Upper lobe of right lung (tissue), 1 donor: Measurements from ENCODE around the gene SNX25. TPM values are rescaled to one million over a fixed set of nuclear protein-coding genes. Genes with fewer than 3 reads are reported as not detected.

Experiments
- ATAC-seq: fragments of 200-7000 bp; cut with Tn5 transposase; one replicate; pipeline ENCODE4 v1.9.1; 2020; ENCODE audit warnings: mild to moderate bottlenecking, moderate library complexity
- DNase-seq: peaks from one replicate; pipeline ENCODE4 v3.0.0-alpha.2; 2020
- H3K27ac ChIP-seq: fragments of 200-600 bp; one replicate; pipeline ENCODE4 v1.8.0; 2022
- H3K27me3 ChIP-seq: fragments of 200-600 bp; one replicate; pipeline ENCODE4 v1.8.0; 2022; ENCODE audit warnings: mild to moderate bottlenecking
- H3K36me3 ChIP-seq: fragments of 200-600 bp; one replicate; pipeline ENCODE4 v1.8.0; 2022
- H3K4me1 ChIP-seq: fragments of 200-600 bp; one replicate; pipeline ENCODE4 v1.8.0; 2022
- H3K4me3 ChIP-seq: fragments of 200-600 bp; one replicate; pipeline ENCODE4 v1.8.0; 2022; ENCODE audit warnings: mild to moderate bottlenecking
- H3K9me3 ChIP-seq: fragments of 200-600 bp; one replicate; pipeline ENCODE4 v1.8.0; 2022
- CTCF ChIP-seq: fragments of 200-600 bp; IDR thresholded peaks from one replicate; pipeline ENCODE4 v1.8.0; 2022; ENCODE audit warnings: antibody characterized with exemption
- intact Hi-C: fragments of 100-400 bp; cut with DNase I; formaldehyde crosslinking; loops from one replicate; pipeline ENCODE4 v1.11.0; 2022
- total RNA-seq: library from RNA; stranded (reverse); fragmentation: NEBNext Ultra II Directional; extraction: Animal tissue kit (Norgen Biotek cat#: 25700); gene quantifications from one replicate; pipeline ENCODE4 v1.2.1, GENCODE V29; 2021
- donor health status: DM: no; HTN: yes; CAD: no; lungs with severe emphysema.

SNX25 gene
- total RNA-seq, 1 donor from 2014 or later = 98.5 TPM

- DNase-seq (no peak), ATAC-seq (no peak)
- no peaks in the 10 kb centered on the region for H3K27me3 ChIP-seq
- H3K4me3 ChIP-seq = no peak overlapping the region
- peaks cover 10% of the 10 kb centered on the region for H3K4me1 ChIP-seq
- intact Hi-C loops = no loop called here
- H3K9me3 ChIP-seq = no peaks in the 10 kb centered on the region
- H3K36me3 ChIP-seq = peaks cover 6% of the 10 kb centered on the region
- TF ChIP-seq CTCF = no peak
- H3K27ac ChIP-seq = no peak overlapping the region
Observed at GRCh38 chr4:185259719-185260118, 50.3 kb downstream of the SNX25 start.

GRCh38 chr4:185261946-185262345 is 52.5 kb downstream of the SNX25 start:
- DNase-seq (no peak), ATAC-seq (no peak)
- intact Hi-C loops = no loop called here

GRCh38 chr4:185263419-185263818 is 54.0 kb downstream of the SNX25 start:
- Histone ChIP-seq H3K4me1 (peaks cover 8% of the 10 kb centered on the region), H3K36me3 (peaks cover 34% of the 10 kb centered on the region), H3K9me3 (no peaks in the 10 kb centered on the region), H3K4me3 (no peak overlapping the region), H3K27me3 (no peaks in the 10 kb centered on the region), H3K27ac (no peak overlapping the region)
- TF ChIP-seq CTCF = no peak
- DNase-seq (no peak), ATAC-seq (no peak)
- intact Hi-C loops = no loop called here

More at GRCh38 chr4:185261946-185262345, 52.5 kb downstream of the SNX25 start:
- H3K4me1 ChIP-seq = peaks cover 10% of the 10 kb centered on the region
- no peaks in the 10 kb centered on the region for H3K27me3 ChIP-seq
- H3K27ac ChIP-seq = no peak overlapping the region
- no peaks in the 10 kb centered on the region for H3K9me3 ChIP-seq
- H3K36me3 ChIP-seq = peaks cover 20% of the 10 kb centered on the region
- no peak for TF ChIP-seq CTCF
- H3K4me3 ChIP-seq = no peak overlapping the region

GRCh38 chr4:185265942-185266341 is 56.5 kb downstream of the SNX25 start:
- ATAC-seq (no peak), DNase-seq (no peak)
- Histone ChIP-seq H3K27me3 (no peaks in the 10 kb centered on the region), H3K27ac (no peak overlapping the region), H3K4me3 (no peak overlapping the region), H3K4me1 (peaks cover 4% of the 10 kb centered on the region), H3K9me3 (no peaks in the 10 kb centered on the region), H3K36me3 (peaks cover 34% of the 10 kb centered on the region)
- intact Hi-C loops = no loop called here
- TF ChIP-seq CTCF = no peak

GRCh38 chr4:185269286-185269685 is 59.9 kb downstream of the SNX25 start:
- no peak overlapping the region for H3K4me3 ChIP-seq
- no peaks in the 10 kb centered on the region for H3K9me3 ChIP-seq
- no peak for DNase-seq
- intact Hi-C loops = no loop called here
- no peak overlapping the region for H3K27ac ChIP-seq
- no peak for ATAC-seq
- no peaks in the 10 kb centered on the region for H3K27me3 ChIP-seq
- peaks cover 32% of the 10 kb centered on the region for H3K36me3 ChIP-seq
- TF ChIP-seq CTCF = no peak
- H3K4me1 ChIP-seq = peaks cover 4% of the 10 kb centered on the region

GRCh38 chr4:185270037-185270436 is 60.6 kb downstream of the SNX25 start:
- DNase-seq (no peak), ATAC-seq (no peak)
- Histone ChIP-seq H3K36me3 (peaks cover 24% of the 10 kb centered on the region), H3K27me3 (no peaks in the 10 kb centered on the region), H3K4me1 (peaks cover 4% of the 10 kb centered on the region), H3K4me3 (no peak overlapping the region), H3K9me3 (no peaks in the 10 kb centered on the region), H3K27ac (no peak overlapping the region)
- TF ChIP-seq CTCF = no peak
- intact Hi-C loops = no loop called here
